ENCODE results near the gene USH1C. TPM values are rescaled to one million over a fixed set of nuclear protein-coding genes. Genes with fewer than 3 reads are reported as not detected.

The USH1C gene
- total RNA-seq, 1 donor from 2014 or later, result not detected

DNA sequence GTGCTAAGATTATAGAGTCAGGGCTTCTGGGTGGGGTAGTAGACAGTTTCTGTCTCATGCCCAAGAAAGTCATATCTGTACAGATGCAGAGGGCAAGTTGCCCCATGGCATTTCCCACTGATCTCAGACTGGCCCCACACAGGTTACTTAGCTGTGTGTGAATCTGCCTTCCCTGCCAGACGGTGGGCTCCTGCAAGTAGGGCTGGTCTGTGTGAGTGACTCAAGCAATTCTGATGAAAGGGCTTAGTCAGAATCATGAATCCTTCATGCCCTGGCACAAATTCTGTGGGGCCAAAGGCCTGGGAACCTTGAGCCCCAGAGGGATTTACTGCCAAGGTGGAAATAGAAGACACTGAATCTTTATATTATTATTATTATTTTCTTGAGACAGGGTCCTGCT, 30.4 kb downstream of the USH1C start:
- intact Hi-C loops (cut with DNase I), result no loop called here
- DNase-seq (ENCODE audit: low spot score), result no peak

DNA sequence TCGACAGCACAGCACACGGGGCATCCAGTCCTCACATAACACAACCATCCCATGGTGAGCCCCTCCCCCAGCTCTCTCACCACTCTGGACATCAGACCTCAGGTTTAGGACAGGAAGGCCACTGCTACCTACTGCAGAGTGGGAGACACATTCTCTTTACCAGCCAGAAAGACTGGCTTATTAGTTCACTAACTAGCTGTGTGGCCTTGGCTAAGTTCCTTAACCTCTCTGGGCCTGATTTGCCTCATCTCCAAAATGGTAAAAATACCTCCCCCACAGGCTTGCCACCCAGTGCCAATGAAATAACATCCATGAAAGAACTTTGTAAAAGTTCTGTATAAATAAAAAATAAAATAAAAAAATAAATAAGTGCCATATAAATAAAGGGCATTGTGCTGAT, 32.1 kb downstream of the USH1C start:
- no peak for DNase-seq (ENCODE audit: low spot score)
- intact Hi-C loops (cut with DNase I), result no loop called here

DNA sequence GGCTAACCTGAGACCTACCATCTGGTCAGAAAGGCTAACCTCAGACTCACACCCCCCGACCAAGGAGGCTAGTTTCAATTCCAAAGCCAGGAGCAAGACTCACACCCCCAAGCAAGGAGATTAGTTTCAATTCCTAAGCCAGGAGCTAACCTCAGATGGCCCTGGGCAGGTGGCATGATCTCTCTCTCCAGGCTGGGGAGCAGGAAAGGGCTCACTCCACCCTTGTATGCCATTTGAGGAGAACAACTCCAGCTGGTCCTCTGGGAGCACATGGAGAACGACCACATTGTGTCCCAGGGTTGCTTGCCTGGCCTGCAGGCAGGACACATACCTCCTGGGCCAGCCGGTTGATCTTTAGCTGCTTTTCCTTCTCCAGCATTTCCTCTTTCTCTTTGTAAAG, 32.6 kb downstream of the USH1C start:
- DNase-seq (ENCODE audit: low spot score), result no peak
- intact Hi-C loops (cut with DNase I), result no loop called here

DNA sequence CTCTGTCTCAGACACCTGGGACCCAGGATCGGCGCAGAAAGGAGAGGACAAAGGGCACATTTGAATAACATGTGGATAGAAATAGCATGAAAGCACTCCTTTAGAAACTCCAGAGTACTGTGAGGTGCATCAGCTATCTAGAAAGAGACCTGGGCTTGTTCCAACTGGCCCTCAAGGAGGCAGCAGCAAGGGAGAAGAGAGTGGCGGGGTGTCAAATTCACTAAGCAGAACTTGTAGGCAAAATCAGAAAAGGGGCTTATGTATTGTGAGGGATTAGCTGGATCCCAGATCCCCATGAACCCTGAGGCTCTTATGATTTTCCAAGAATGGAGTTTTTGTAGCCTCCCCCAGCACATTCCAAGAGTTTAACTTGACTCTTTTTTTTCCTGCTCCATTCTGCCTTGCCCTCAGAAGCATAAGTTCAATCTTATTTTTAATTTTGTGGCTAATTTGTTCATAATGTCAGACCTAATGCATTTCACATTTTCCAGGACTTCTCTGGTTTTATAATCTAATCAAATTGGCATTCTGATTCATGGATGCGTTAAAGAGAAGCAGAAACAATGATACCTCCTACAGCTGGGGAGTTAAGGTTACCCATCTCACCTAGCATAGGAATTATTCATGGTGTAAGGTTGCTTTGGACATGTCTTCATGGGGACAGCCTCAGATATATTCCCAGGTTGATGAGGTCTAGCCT, 33.6 kb downstream of the USH1C start:
- intact Hi-C loops (cut with DNase I), result no loop called here
- DNase-seq (ENCODE audit: low spot score), result no peak

DNA sequence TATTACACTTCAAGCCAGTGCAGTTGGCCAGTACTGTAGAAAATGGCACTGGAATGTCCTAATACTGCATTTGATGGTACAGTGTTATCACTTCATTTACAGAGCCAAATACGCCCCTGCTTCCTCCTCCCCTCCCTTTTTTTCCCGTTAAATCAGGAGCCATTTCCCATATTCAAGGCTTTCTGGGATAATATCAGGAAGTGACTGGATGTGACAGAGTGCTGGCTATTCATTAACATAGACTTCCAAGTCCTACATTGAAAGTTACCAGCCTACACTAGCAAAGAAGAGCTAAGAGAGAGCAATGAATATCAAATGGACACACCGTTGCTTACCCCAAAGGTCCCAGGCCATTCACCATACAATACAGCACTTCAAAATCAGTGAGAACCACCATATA, 35.4 kb downstream of the USH1C start:
- no peak for DNase-seq (ENCODE audit: low spot score)
- intact Hi-C loops (cut with DNase I), result no loop called here

DNA sequence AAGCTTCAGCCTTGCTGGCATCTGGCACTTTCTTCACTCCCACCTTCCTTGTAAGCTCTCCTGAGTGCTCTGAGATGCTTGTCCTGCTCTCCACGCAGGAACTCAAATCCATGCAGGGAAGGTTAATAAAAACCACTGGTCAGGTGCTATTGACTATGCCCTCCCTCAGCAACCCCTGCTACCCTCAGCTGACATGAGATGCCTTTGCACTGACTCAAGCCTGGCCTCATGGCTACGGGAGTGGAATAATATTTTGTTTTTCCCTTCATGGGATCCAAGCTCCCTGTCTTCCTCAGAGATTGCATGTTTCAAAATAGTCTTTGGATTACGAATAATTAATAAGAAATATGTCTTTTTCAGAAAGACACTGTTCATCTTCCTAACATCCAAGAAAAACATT, 35.9 kb downstream of the USH1C start:
- intact Hi-C loops (cut with DNase I), result no loop called here
- no peak for DNase-seq (ENCODE audit: low spot score)

DNA sequence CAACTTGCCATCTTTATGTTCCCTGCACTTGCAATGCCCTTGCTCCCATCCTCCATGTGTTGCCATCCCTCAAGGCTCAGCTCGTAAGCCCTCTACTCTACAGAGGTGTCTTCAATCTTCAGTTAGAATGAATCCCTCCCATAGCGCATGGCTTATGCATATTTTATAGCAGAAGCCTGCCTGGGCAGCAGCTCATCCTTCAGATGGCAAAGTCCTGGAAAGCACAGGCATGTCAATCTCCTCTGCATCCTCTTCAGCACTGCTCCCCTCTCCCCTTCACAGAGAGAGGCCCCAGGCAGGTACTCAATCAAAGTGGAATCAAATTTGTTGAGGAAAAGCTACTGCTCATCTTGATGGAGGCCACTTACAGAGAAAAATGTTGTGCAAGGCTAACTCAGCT, 36.4 kb downstream of the USH1C start:
- no peak for DNase-seq (ENCODE audit: low spot score)
- intact Hi-C loops (cut with DNase I), result no loop called here

DNA sequence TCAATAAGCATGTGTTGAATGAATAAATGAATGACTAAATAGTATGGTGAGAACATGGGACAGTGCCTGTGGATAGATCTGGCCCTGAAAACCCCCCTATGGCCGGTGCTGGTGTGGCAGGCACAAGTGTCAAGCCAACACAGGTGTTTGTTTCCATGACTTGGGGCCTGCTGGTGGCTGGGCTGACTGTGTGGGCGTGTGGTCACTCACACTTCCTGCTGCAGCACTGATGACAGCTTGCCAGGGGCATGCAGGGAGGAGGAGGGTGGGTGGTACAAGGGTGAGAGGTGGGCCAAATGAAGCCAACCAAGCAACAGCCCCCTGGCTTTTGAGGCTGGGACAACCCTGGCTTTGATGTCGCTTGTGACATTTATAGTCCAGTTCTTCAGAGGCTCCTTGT, 37.3 kb downstream of the USH1C start:
- intact Hi-C loops (cut with DNase I), result no loop called here
- DNase-seq (ENCODE audit: low spot score), result no peak

DNA sequence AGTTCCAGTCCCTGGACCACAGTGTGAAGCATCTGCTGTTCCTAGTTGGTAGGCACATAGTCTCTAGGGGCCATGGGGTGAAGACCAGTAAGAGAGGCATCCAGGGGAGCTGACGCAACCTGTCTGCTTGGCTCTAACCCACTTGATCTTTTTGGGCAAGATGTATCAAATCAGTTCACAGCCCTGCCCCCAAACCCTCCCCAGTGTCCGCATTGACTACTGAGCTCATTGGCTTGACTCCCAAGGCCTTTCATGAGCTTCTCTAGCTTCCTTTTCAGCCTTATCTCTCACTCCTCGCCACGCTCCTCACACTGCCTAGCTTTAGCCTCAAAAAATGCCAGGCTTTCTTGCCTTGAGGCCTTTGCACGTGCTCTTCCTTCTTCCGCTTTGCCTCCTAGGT, 37.9 kb downstream of the USH1C start:
- no peak for DNase-seq (ENCODE audit: low spot score)
- intact Hi-C loops (cut with DNase I), result no loop called here

DNA sequence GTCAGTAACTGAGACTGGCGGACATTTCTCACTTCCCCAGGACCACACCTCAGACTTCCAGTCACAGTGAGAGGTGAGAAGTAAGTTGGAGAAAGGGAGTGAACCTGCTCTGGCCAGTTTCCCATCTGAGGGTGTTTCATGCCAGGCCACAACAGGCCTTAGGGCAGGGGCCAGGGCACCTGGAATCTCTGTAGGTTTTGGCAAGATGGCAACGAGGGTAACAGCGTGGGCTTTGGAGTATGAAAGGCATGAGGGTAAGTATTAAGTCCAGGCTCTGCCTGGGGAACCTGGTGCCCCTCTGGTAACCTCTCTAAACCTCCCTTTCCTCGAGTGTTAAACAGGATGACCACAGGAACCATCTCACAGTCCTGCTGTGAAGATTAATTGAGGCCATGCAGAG, 39.1 kb downstream of the USH1C start:
- intact Hi-C loops (cut with DNase I), result no loop called here
- no peak for DNase-seq (ENCODE audit: low spot score)

DNA sequence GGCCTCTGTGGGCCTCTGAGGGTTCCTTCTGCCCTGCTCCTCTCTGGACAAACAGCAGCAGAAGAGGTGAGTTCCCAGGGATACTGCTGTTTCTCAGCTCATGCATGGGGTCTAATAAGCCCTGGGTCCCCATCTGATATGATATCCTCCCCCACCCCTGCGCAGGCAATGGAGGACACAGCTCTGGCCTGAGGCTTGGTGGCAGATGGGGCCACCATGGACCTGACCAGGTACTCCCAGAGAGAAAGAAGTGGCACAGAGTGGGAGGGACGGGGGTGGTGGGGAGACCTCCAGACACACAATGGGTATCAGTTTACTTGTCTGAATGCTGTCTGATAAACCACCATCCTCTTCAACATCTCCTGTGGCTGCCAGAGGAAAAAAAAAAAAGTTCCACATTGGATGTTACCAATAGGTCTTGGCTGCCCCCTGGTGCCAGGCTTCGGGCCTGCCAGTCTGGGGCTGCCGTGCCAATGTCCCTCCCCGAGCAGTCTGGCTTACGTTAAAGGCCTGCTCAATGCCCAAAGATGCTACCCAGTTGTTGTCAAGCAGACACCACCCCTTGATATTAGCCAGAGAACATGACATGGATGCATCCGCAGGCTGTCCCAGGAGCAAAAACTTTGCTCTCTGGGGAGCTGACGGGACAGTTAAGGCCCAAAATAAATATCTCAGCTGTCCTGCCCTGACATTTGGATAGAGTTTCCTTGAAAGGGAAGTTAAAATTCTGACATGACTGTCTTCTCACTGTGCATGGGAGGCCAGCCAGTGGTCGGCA, 39.7 kb downstream of the USH1C start:
- intact Hi-C loops (cut with DNase I), result loop anchor here (1.0 to 5.0 kb wide), 2 partner anchors 120 to 277 kb away; no protein-coding TSS in a partner anchor
- no peak for DNase-seq (ENCODE audit: low spot score)

DNA sequence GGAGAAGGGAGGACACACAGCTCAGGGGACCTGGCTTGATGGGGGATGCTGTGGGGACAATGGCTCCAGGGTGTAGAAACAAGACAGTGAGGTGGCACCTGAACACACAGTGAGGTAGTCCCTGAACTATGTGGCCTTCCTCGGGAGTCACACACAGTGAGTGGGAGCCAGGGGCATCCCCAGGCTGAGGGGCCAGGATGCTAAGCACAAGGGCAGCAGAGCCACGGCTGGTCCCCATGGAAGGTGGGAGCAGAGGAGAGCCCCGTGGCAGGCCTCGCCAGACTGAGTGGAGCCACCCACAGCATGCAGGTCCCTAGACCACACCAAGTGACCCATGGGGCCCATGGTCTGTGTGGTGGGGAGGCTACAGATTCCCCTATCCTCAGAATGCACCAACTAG, 41.6 kb downstream of the USH1C start:
- intact Hi-C loops (cut with DNase I), result loop anchor here (5.0 kb wide), 1 partner anchor 275 kb away; no protein-coding TSS in a partner anchor
- DNase-seq (ENCODE audit: low spot score), result no peak

DNA sequence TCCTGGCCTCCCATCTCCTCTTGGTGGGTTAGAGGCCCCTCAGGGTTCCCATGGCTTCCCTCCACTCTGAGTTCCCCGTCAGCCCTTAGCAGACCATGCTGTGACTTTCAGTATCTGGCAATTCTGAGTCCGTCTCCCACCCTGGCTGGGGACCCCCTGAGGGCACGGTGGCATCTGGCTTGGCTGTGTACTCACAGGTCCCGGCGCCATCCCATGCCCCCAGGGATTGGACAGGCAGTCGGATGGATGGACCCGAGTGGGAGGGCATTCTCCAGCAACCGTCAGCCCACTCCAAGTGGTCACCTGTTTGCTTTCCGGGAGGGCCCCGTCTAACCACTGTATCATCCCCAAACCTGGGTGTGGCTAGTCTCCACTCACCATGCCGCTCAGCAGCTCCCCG, 43.5 kb downstream of the USH1C start:
- intact Hi-C loops (cut with DNase I), result loop anchor here (5.0 kb wide), 1 partner anchor 273 kb away; no protein-coding TSS in a partner anchor
- DNase-seq (ENCODE audit: low spot score), result no peak

DNA sequence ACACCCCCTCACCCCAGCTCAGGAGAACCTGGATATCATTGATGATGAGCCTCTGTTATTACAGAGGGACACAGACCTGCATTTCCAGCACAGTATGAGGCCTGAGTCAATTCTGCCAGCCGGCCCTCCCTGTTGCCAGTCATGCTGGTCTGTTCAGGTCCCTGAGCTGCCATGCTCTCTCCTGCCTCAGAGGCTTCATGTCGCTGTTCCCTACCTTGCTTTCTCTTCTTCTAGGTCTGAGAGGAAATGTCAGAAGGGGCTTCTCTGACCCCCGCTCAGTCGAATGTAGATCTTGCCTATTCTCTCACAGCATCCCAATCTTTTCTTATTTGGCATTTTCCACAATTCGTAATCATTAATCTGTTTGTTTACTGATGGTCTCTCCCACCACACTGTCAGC, 45.7 kb downstream of the USH1C start:
- DNase-seq (ENCODE audit: low spot score), result no peak
- intact Hi-C loops (cut with DNase I), result no loop called here

DNA sequence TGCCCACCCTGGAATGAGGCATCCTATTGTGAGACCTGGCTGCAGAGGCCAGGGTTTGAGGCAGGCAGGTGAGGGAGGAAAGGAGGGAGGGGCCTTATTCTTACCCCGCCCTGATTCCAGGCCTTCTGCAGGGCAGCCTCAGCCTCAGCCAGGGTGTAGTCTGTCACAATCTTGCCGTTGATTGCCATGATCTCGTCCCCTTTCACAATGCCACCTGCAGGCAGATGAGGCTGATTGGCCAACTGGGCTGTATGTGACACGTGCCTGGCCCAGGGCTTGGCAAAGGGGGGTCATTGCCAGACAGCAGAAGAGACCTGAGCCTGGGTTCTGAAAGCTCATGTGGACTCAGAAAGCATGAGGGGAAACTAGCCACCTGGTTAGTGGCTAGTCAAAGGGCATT, 46.2 kb downstream of the USH1C start:
- no peak for DNase-seq (ENCODE audit: low spot score)
- intact Hi-C loops (cut with DNase I), result no loop called here

DNA sequence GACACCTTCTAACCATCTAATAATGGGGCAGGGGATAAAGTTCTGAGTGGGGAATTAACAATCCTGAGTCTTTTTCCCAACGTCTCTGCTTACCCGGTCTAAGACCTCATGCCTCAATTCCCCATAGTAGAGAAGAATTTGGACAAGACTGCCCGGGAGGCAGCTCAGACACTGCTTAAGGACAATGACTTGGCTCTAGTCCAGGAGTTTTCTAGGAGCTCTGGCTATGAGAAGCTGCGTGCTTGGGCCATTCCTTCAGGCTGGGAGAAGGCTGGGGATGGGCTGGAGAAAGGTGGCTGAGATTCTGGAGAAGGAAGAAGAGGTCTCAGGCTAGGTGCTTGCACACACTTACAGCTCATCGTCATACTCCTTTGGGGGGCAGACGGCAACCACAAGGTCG, 47.8 kb downstream of the USH1C start:
- no peak for DNase-seq (ENCODE audit: low spot score)
- intact Hi-C loops (cut with DNase I), result no loop called here

DNA sequence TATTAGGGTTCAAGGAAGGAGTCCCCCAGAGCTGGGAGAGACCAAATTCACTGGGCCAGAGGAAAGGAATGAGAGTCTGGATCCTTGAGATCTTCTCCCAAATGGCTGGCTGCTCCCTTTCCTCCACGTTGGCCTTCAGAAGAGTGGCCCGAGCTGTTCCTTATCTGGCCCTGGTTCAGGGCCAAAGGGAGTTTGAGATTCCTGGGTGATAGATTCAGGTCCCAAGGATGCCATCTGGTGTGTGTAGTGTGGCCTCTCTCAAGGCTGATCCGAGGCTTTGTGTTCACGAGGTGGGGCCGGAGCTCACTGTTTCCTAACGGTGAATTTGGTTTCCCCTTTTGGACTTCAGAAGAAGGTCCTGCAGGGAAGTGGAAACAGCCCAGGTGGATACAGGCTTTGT, 50.2 kb downstream of the USH1C start:
- intact Hi-C loops (cut with DNase I), result no loop called here
- DNase-seq (ENCODE audit: low spot score), result no peak

DNA sequence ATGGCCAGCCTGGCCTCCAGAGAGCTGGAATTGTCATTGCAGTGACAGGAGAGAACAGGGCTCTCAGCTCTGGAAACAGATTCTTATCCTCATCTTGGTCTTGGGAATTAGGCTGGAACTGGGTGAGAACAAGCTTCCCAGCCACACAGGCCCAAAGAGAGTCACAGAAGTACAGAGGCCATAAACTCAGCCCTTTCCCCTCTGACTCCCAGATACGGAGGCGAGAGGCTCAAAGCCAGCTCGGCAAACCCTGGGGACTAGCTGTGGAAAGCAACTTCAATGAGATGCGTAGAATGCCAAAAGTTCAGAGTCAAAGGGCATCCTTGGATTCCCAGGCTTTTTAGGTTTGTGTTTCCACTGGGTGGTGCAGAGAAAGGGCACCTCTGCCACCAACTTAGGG, 53.3 kb downstream of the USH1C start:
- DNase-seq (ENCODE audit: low spot score), result no peak
- intact Hi-C loops (cut with DNase I), result no loop called here

DNA sequence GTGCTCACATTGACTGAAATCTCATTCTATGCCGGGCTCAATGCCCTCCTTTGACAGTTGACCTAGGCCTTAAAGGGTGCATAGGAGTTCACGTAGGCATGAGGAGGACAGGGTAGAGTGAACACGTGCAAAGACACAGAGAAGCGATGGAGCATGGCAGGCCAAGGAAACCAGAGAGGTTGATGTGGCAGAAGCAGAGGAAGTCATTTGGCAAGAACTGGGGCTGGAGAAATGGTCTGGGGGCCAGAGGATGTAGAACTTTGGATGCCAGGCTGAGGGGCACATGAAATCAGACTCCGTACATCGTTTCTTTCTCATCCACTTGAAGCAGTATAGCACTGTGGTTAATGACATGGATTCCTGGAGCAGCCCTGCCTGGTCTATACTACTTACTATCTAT, 54.0 kb downstream of the USH1C start:
- intact Hi-C loops (cut with DNase I), result no loop called here

DNA sequence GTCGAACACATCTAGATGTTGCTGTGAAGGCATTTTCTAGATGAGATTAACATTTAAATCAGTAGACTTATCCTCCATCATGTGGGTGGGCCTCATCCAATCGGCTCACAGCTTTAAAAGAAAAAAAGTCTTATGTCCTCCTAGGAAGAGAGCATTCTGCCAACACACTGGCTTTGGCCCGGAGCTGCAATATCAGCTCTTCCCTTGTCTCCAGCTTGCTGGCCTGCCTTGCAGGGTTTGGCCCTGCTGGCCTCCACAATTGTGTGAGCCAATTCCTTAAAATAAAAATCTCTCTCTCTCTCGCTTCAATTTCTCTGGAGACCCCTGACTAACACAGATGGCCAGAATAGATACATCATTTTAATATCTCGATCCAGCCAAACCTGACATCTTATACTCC, 54.5 kb downstream of the USH1C start:
- no peak for DNase-seq (ENCODE audit: low spot score)
- intact Hi-C loops (cut with DNase I), result no loop called here

More for the DNA sequence above, 54.0 kb downstream of the USH1C start:
- no peak for DNase-seq (ENCODE audit: low spot score)

DNA sequence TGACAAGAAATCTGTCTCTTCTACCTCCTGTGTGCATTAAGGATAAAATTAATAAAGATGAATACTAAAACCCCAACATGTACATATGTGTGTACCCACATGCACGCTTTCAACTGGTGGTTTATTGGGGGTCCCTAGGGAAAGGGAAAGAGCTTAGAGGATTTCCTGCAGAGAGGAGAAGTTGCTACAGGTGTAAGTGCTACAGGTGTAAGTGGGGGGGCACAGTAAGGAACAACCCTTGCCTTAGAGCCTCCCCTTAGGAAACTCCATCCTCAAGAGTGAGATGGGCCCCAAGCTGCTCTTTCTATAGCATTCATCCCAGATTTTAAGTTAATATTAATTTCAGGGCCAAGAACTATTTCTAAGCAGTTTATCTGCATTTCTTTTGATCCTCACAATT, 55.7 kb downstream of the USH1C start:
- DNase-seq (ENCODE audit: low spot score), result no peak
- intact Hi-C loops (cut with DNase I), result no loop called here
